Parathyroid adenoma (tissue), 2 donors: ENCODE data around the gene CCSER1.

Source experiments
- H2AFZ ChIP-seq: fragments of 300-600 bp; sonication (generic); one replicate; pipeline ENCODE4 v1.7.0; 2017; ENCODE audit warnings: antibody characterized with exemption, mild to moderate bottlenecking
- H3K27ac ChIP-seq: fragments of 300-600 bp; sonication (generic); one replicate; pipeline ENCODE4 v1.7.0; 2017
- H3K27me3 ChIP-seq: fragments of 300-600 bp; sonication (generic); one replicate; pipeline ENCODE4 v1.7.0; 2017; ENCODE audit warnings: low read length; ENCODE audit not compliant: control insufficient read depth, insufficient read depth
- H3K36me3 ChIP-seq: fragments of 300-600 bp; sonication (generic); one replicate; pipeline ENCODE4 v1.7.0; 2017; ENCODE audit warnings: low read length; ENCODE audit not compliant: control insufficient read depth, insufficient read depth
- H3K4me1 ChIP-seq: fragments of 300-600 bp; sonication (generic); one replicate; pipeline ENCODE4 v1.7.0; 2017; ENCODE audit warnings: control low read depth
- H3K4me2 ChIP-seq: fragments of 300-600 bp; sonication (generic); one replicate; pipeline ENCODE4 v1.7.0; 2017; ENCODE audit warnings: low read length
- H3K4me3 ChIP-seq: fragments of 300-600 bp; sonication (generic); one replicate; pipeline ENCODE4 v1.7.0; 2017; ENCODE audit warnings: low read depth, low read length
- H3K79me2 ChIP-seq: fragments of 300-600 bp; sonication (generic); one replicate; pipeline ENCODE4 v1.7.0; 2017; ENCODE audit warnings: control low read depth
- H3K9ac ChIP-seq: fragments of 300-600 bp; sonication (generic); one replicate; pipeline ENCODE4 v1.7.0; 2017; ENCODE audit warnings: mild to moderate bottlenecking
- H3K9me3 ChIP-seq: fragments of 300-600 bp; sonication (generic); one replicate; pipeline ENCODE4 v1.7.0; 2017; ENCODE audit warnings: low read length; ENCODE audit not compliant: control insufficient read depth
- TF ChIP-seq, protein P1 (sequence below): fragments of 300-600 bp; sonication (generic); IDR thresholded peaks from one replicate; pipeline ENCODE4 v1.7.0; 2017; ENCODE audit warnings: antibody characterized with exemption, mild to moderate bottlenecking
- donor health status: primary hyperparathyroidism.

Gene CCSER1

GRCh38 chr4:90234916-90235547 is 107.8 kb downstream of the CCSER1 start:
- no peak overlapping the region for H3K4me2 ChIP-seq
- H3K36me3 ChIP-seq, result no peaks in the 10 kb centered on the region
- no peaks in the 10 kb centered on the region for H3K79me2 ChIP-seq
- no peak overlapping the region for H3K27ac ChIP-seq
- TF ChIP-seq, protein P1, sequence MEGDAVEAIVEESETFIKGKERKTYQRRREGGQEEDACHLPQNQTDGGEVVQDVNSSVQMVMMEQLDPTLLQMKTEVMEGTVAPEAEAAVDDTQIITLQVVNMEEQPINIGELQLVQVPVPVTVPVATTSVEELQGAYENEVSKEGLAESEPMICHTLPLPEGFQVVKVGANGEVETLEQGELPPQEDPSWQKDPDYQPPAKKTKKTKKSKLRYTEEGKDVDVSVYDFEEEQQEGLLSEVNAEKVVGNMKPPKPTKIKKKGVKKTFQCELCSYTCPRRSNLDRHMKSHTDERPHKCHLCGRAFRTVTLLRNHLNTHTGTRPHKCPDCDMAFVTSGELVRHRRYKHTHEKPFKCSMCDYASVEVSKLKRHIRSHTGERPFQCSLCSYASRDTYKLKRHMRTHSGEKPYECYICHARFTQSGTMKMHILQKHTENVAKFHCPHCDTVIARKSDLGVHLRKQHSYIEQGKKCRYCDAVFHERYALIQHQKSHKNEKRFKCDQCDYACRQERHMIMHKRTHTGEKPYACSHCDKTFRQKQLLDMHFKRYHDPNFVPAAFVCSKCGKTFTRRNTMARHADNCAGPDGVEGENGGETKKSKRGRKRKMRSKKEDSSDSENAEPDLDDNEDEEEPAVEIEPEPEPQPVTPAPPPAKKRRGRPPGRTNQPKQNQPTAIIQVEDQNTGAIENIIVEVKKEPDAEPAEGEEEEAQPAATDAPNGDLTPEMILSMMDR, result no peak
- no peak overlapping the region for H3K4me3 ChIP-seq
- H3K27me3 ChIP-seq, result no peaks in the 10 kb centered on the region
- no peak overlapping the region for H2AFZ ChIP-seq
- no peaks in the 10 kb centered on the region for H3K9me3 ChIP-seq
- H3K9ac ChIP-seq, result no peak overlapping the region
- H3K4me1 ChIP-seq, result no peaks in the 10 kb centered on the region

DNA sequence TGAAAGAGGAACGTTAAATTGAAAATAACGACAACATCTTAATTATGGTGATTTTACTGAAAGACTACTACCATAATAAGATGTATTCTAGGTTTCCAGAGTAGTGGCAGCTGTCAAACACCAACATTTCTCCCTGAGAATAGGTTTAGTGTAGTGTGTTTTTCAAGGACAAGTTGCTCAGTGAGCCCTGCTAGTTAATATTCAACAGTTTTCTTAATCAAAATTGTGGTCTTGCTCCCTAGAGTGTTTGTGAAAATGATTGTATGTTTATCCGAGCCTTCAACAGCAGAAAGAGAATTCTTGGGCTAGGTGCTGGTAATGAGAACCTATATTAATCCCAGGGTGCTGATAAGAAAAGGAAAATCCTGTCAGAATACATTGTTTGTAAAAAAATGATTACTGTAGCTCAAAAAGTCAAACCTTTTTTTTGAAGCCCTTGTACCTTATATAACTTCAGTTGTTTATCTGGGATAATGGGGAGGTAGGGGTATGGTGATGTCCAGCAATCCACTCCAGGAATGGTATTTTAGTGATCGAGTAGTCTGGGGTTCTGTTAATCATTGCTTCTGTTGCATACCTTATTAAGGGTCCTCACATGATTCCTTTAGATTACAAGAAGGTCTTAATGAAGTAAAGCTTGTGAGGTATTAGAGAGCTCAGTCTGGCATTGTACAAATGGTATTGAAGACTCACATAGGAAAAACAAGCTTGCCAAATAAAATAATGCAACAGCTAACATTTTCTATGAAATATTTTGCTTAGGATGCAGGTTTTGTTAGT is 110.7 kb downstream of the CCSER1 start:
- no peak overlapping the region for H3K4me3 ChIP-seq
- H3K36me3 ChIP-seq, result no peaks in the 10 kb centered on the region
- H3K27me3 ChIP-seq, result no peaks in the 10 kb centered on the region
- H3K4me2 ChIP-seq, result no peak overlapping the region
- TF ChIP-seq, protein P1, result no peak
- H3K79me2 ChIP-seq, result no peaks in the 10 kb centered on the region
- H3K4me1 ChIP-seq, result no peaks in the 10 kb centered on the region
- H3K9ac ChIP-seq, result no peak overlapping the region
- no peak overlapping the region for H2AFZ ChIP-seq
- no peaks in the 10 kb centered on the region for H3K9me3 ChIP-seq
- no peak overlapping the region for H3K27ac ChIP-seq

- H2AFZ ChIP-seq, result no peak overlapping the region
- no peaks in the 10 kb centered on the region for H3K27me3 ChIP-seq
Measured at GRCh38 chr4:90240333-90240732, 113.1 kb downstream of the CCSER1 start.

GRCh38 chr4:90241008-90241407 is 113.8 kb downstream of the CCSER1 start:
- Histone ChIP-seq H3K4me2 (no peak overlapping the region), H3K4me3 (no peak overlapping the region), H3K36me3 (no peaks in the 10 kb centered on the region), H3K9ac (no peak overlapping the region), H3K79me2 (no peaks in the 10 kb centered on the region), H3K9me3 (no peaks in the 10 kb centered on the region), H3K4me1 (no peaks in the 10 kb centered on the region), H3K27ac (no peak overlapping the region), H2AFZ (no peak overlapping the region), H3K27me3 (no peaks in the 10 kb centered on the region)
- TF ChIP-seq, protein P1, result no peak

More at GRCh38 chr4:90240333-90240732, 113.1 kb downstream of the CCSER1 start:
- Histone ChIP-seq H3K9me3 (no peaks in the 10 kb centered on the region), H3K4me1 (no peaks in the 10 kb centered on the region), H3K4me2 (no peak overlapping the region), H3K27ac (no peak overlapping the region), H3K9ac (no peak overlapping the region), H3K36me3 (no peaks in the 10 kb centered on the region), H3K4me3 (no peak overlapping the region), H3K79me2 (no peaks in the 10 kb centered on the region)
- TF ChIP-seq, protein P1, result no peak
